Gastroesophageal sphincter (tissue), 3 donors: ENCODE data around the gene CHST3.
A peak's percentile ranks its signal among the peaks of the same experiment; 100 is the strongest.

Source experiments
- CTCF ChIP-seq, 4 experiments: fragments of 200-600 bp in 2 of 4; fragments of 450-650 bp in 2 of 4; sonication (generic) in 1 of 4; IDR thresholded peaks; one replicate each; pipeline ENCODE4 v1.5.1; 2017 to 2019; ENCODE audit warnings: antibody characterized with exemption in 4 of 4, mild to moderate bottlenecking in 2 of 4, moderate library complexity in 2 of 4
- EP300 ChIP-seq: sonication (generic); formaldehyde crosslinking; IDR thresholded peaks from one replicate; pipeline ENCODE4 v1.6.1; 2017; ENCODE audit warnings: antibody characterized with exemption, mild to moderate bottlenecking
- POLR2A ChIP-seq, 2 donors: fragments of 450-650 bp; IDR thresholded peaks; one replicate each; pipeline ENCODE4 v1.6.1; 2017; ENCODE audit warnings: antibody characterized with exemption in 2 of 2, mild to moderate bottlenecking in 2 of 2, moderate library complexity in 1 of 2

DNA sequence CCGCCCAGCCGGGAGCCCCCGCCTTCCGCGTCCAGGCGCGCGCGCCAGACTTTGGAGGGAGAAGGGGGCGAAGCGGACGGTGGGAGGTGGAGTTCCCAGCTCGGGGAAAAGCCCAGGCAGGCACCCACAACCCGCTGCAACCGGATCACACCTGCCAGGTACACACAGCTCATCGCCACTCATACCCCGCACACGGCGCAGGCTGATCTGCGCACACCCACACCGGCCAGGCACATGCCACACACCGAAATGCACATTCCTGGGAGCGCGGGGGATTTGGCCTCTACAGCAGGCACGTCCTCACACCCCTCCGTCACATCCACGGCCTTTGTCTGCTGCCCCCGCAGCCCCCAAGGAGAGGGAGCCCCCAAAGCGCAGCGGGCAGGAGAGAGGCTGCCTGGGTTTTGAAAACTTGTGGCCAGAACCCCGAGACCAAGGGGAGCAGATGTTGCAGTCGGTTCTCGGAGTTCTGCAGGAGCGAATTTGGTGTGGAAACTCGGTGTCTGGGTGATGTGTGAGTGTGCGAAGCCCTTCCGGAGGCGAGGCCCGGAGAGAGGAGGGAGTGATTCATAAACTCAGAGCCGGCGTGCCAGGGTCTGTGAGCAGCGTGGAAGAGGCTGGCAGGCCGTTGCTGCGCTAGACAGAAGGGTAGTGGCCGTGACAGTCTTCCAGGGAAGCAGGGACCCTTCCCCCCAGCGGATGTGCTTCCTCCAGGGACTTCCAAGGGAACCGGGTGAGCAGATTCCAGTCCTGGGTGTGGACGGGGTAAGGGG, 734 bp downstream of the CHST3 start:
- no peak for TF ChIP-seq EP300
- TF ChIP-seq CTCF (IDR thresholded peaks at IDR 0.05) = no peak
- peak; percentile 51 to 55 for TF ChIP-seq POLR2A (IDR thresholded peaks at IDR 0.05)
